B cell (primary cell): ENCODE data around the gene UCP2.
"Not testable (repeated sequence)": the region's sequence is repeated elsewhere in the genome, so short reads cannot be mapped to it uniquely, and the experiment has no call there.

Experiments used
- EZH2 ChIP-seq: IDR thresholded peaks from 2 replicates; pipeline ENCODE4 v1.6.1; 2012; ENCODE audit warnings: borderline replicate concordance, low read depth, mild to moderate bottlenecking, moderate library complexity, low read length; ENCODE audit not compliant: insufficient read depth, poor library complexity, severe bottlenecking
- TF ChIP-seq, protein P1 (sequence below): fragments of 200-600 bp; IDR thresholded peaks from one replicate; pipeline ENCODE4 v1.8.0; 2022; ENCODE audit warnings: antibody characterized with exemption, mild to moderate bottlenecking

DNA sequence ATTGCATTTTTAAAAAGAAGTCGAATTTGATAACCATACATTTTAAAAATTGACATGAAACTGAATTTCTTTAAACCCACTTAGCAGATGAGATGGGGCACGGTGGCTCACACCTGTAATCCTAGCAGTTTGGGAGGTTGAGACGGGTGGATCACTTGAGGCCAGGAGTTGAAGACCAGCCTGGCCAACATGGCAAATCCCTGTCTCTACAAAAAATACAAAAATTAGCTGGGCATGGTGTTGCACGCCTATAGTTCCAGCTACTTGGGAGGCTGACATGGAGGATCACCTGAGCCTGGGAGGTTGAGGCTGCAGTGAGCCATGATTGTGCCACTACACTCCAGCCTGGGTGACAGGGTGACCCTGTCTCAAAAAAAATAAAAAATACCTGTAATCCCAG lies 3.0 kb upstream of the UCP2 start:
- TF ChIP-seq, protein P1, sequence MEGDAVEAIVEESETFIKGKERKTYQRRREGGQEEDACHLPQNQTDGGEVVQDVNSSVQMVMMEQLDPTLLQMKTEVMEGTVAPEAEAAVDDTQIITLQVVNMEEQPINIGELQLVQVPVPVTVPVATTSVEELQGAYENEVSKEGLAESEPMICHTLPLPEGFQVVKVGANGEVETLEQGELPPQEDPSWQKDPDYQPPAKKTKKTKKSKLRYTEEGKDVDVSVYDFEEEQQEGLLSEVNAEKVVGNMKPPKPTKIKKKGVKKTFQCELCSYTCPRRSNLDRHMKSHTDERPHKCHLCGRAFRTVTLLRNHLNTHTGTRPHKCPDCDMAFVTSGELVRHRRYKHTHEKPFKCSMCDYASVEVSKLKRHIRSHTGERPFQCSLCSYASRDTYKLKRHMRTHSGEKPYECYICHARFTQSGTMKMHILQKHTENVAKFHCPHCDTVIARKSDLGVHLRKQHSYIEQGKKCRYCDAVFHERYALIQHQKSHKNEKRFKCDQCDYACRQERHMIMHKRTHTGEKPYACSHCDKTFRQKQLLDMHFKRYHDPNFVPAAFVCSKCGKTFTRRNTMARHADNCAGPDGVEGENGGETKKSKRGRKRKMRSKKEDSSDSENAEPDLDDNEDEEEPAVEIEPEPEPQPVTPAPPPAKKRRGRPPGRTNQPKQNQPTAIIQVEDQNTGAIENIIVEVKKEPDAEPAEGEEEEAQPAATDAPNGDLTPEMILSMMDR: not testable (repeated sequence)
- TF ChIP-seq EZH2: not testable (repeated sequence)
